Measurements from ENCODE around the gene CSAD. TPM values are rescaled to one million over a fixed set of nuclear protein-coding genes. Genes with fewer than 3 reads are reported as not detected.
A peak's percentile ranks its signal among the peaks of the same experiment; 100 is the strongest.

CSAD gene
- polyA plus RNA-seq, 1 experiment, result 18.9 TPM

- Histone ChIP-seq H3K27ac (ENCODE audit: low read depth, low read length) (peak overlapping the region; percentile 57), H3K4me3 (ENCODE audit: low read depth, low read length) (peak overlapping the region; percentile 80), H3K27me3 (ENCODE audit: control insufficient read depth, insufficient read depth, low read length) (no peaks in the 10 kb centered on the region), H3K9me3 (ENCODE audit: control insufficient read depth, insufficient read depth, low read length) (no peaks in the 10 kb centered on the region; the same call in 1 of the 2 replicates)
- ChIA-PET CTCF (interaction anchor here (1.0 to 4.3 kb wide), 4 partner anchors 59 to 126 kb away, joined by 3 to 23 read pairs (median 6); partner anchors contain the start of gene AAAS), POLR2A (interaction anchor here (0.7 to 1.4 kb wide), 5 partner anchors 34 to 126 kb away, joined by 3 to 5 read pairs (median 3); partner anchors contain the start of gene AAAS)
- no peak for DNase-seq (ENCODE audit: low read depth, low spot score)
- no peak for TF ChIP-seq CTCF (IDR thresholded peaks at IDR 0.05; ENCODE audit: low read depth, low read length)
These were observed 38.0 kb upstream of the CSAD start for GRCh38 chr12:53218551-53219291.

- no peaks in the 10 kb centered on the region for H3K27me3 ChIP-seq (ENCODE audit: control insufficient read depth, insufficient read depth, low read length)
- peak overlapping the region; percentile 31 for H3K27ac ChIP-seq (ENCODE audit: low read depth, low read length)
- POLR2A ChIA-PET, result interaction anchor here (0.8 kb wide), 1 partner anchor 127 kb away, joined by 3 read pairs; no protein-coding TSS in a partner anchor
- no peak for TF ChIP-seq CTCF (IDR thresholded peaks at IDR 0.05; ENCODE audit: low read depth, low read length)
- H3K9me3 ChIP-seq (ENCODE audit: control insufficient read depth, insufficient read depth, low read length), result no peaks in the 10 kb centered on the region; the same call in 1 of the 2 replicates
- peak overlapping the region; percentile 80 for H3K4me3 ChIP-seq (ENCODE audit: low read depth, low read length)
- no peak for DNase-seq (ENCODE audit: low read depth, low spot score)
- CTCF ChIA-PET, result interaction anchor here (1.3 to 4.3 kb wide), 4 partner anchors 58 to 127 kb away, joined by 4 to 23 read pairs (median 8); partner anchors contain the start of gene AAAS
These were observed 37.2 kb upstream of the CSAD start for GRCh38 chr12:53217931-53218307.

- ChIA-PET POLR2A (interaction anchor here (0.8 kb wide), 1 partner anchor 128 kb away, joined by 3 read pairs; no protein-coding TSS in a partner anchor), CTCF (interaction anchor here (1.3 to 9.1 kb wide), 4 partner anchors 57 to 104 kb away, joined by 4 to 137 read pairs (median 16); partner anchors contain the start of gene AAAS)
- Histone ChIP-seq H3K27me3 (ENCODE audit: control insufficient read depth, insufficient read depth, low read length) (no peaks in the 10 kb centered on the region), H3K4me3 (ENCODE audit: low read depth, low read length) (peak overlapping the region; percentile 80), H3K27ac (ENCODE audit: low read depth, low read length) (peak overlapping the region; percentile 31), H3K9me3 (ENCODE audit: control insufficient read depth, insufficient read depth, low read length) (no peaks in the 10 kb centered on the region; the same call in 1 of the 2 replicates)
- no peak for TF ChIP-seq CTCF (IDR thresholded peaks at IDR 0.05; ENCODE audit: low read depth, low read length)
- DNase-seq (ENCODE audit: low read depth, low spot score), result no peak
These were observed 36.6 kb upstream of the CSAD start for GRCh38 chr12:53217051-53217930.

- no peak overlapping the region for H3K27ac ChIP-seq (ENCODE audit: low read depth, low read length)
- no peak for DNase-seq (ENCODE audit: low read depth, low spot score)
- H3K4me3 ChIP-seq (ENCODE audit: low read depth, low read length), result no peak overlapping the region
- CTCF ChIA-PET, result interaction anchor here (0.5 to 9.1 kb wide), 6 partner anchors 14 to 130 kb away, joined by 4 to 183 read pairs (median 21); partner anchors contain the start of genes AAAS and PFDN5
- no peaks in the 10 kb centered on the region; the same call in 1 of the 2 replicates for H3K9me3 ChIP-seq (ENCODE audit: control insufficient read depth, insufficient read depth, low read length)
- no peaks in the 10 kb centered on the region for H3K27me3 ChIP-seq (ENCODE audit: control insufficient read depth, insufficient read depth, low read length)
- POLR2A ChIA-PET, result interaction anchor here (1.2 kb wide), 1 partner anchor 106 kb away, joined by 3 read pairs; the partner anchor contains the start of gene AAAS
- TF ChIP-seq CTCF (IDR thresholded peaks at IDR 0.05; ENCODE audit: low read depth, low read length), result no peak
These were observed 34.8 kb upstream of the CSAD start for GRCh38 chr12:53215497-53215896.
